Common myeloid progenitor, CD34-positive (primary cell): ENCODE data around the gene HPGD.

Experiments
- CTCF ChIA-PET: fragments of 350-600 bp; sonication (Branson Sonifier 250); formaldehyde crosslinking; loops from one replicate; lab custom pipeline; 2021; ENCODE audit warnings: antibody characterized with exemption; lab: Charles Lee
- POLR2A ChIA-PET: fragments of 350-600 bp; sonication (Branson Sonifier 250); formaldehyde crosslinking; loops from one replicate; lab custom pipeline; 2021; ENCODE audit warnings: antibody characterized with exemption; lab: Charles Lee
- DNase-seq, 3 donors: peaks; one replicate each; pipeline versions ENCODE4 v3.0.0 to v3.0.0-alpha.2; 2013
- H3K27ac ChIP-seq, 2 experiments: 1 replicate in 1 of 2; 2 replicates in 1 of 2; pipeline ENCODE4 v1.7.0; 2013; ENCODE audit warnings: inconsistent platforms in 2 of 2, low read length in 2 of 2, mild to moderate bottlenecking in 2 of 2, low read depth in 1 of 2, moderate library complexity in 1 of 2; ENCODE audit not compliant: severe bottlenecking in 2 of 2, insufficient read depth in 1 of 2, poor library complexity in 1 of 2
- H3K27me3 ChIP-seq, 5 experiments: replicated peaks in 2 of 5; 1 replicate in 3 of 5; 2 replicates in 2 of 5; pipeline versions ENCODE4 v1.6.1 to v1.7.0; 2013; ENCODE audit warnings: low read length in 4 of 5, mild to moderate bottlenecking in 2 of 5, moderate library complexity in 2 of 5, inconsistent platforms in 1 of 5; ENCODE audit not compliant: insufficient read depth in 5 of 5, control insufficient read depth in 4 of 5
- H3K36me3 ChIP-seq, 4 experiments: 1 replicate in 2 of 4; 2 replicates in 2 of 4; pipeline versions ENCODE4 v1.6.1 to v1.7.0; 2013; ENCODE audit warnings: low read length in 3 of 4, control low read depth in 1 of 4, mild to moderate bottlenecking in 1 of 4; ENCODE audit not compliant: control insufficient read depth in 4 of 4, insufficient read depth in 4 of 4
- H3K4me1 ChIP-seq, 4 experiments: 1 replicate in 3 of 4; 2 replicates in 1 of 4; pipeline versions ENCODE4 v1.6.1 to v1.7.1; 2013; ENCODE audit warnings: low read length in 3 of 4, mild to moderate bottlenecking in 3 of 4, control low read depth in 1 of 4, inconsistent platforms in 1 of 4, moderate library complexity in 1 of 4; ENCODE audit not compliant: control insufficient read depth in 4 of 4, insufficient read depth in 4 of 4; ENCODE audit errors: control extremely low read depth in 1 of 4
- H3K4me3 ChIP-seq, 7 experiments: 1 replicate in 4 of 7; 2 replicates in 3 of 7; pipeline versions ENCODE4 v1.5.1 to v1.7.0; 2013; ENCODE audit warnings: mild to moderate bottlenecking in 7 of 7, low read length in 6 of 7, moderate library complexity in 6 of 7, inconsistent platforms in 2 of 7, low read depth in 2 of 7, control low read depth in 1 of 7; ENCODE audit not compliant: insufficient read depth in 4 of 7, control insufficient read depth in 1 of 7; ENCODE audit errors: extremely low read depth in 1 of 7
- H3K9me3 ChIP-seq, 5 experiments: 1 replicate in 4 of 5; 2 replicates in 1 of 5; pipeline versions ENCODE4 v1.6.1 to v1.7.1; 2013; ENCODE audit warnings: low read length in 4 of 5, mild to moderate bottlenecking in 2 of 5, inconsistent platforms in 1 of 5, low read depth in 1 of 5, moderate library complexity in 1 of 5; ENCODE audit not compliant: control insufficient read depth in 4 of 5, insufficient read depth in 2 of 5; ENCODE audit errors: control extremely low read depth in 1 of 5
- WGBS: methylation state at CpG from one replicate; pipeline ENCODE4 v1.1.5; 2013; ENCODE audit not compliant: insufficient coverage; 5-methylcytosine and 5-hydroxymethylcytosine counted together

HPGD gene

GRCh38 chr4:174461466-174462106 is 60.7 kb downstream of the HPGD start:
- peaks cover 0 to 3% (median 2%) of the 10 kb centered on the region in 5 experiments for H3K9me3 ChIP-seq
- POLR2A ChIA-PET, result no interaction called here
- CTCF ChIA-PET, result no interaction called here

GRCh38 chr4:174460684-174461083 is 61.6 kb downstream of the HPGD start:
- Histone ChIP-seq H3K4me1 (no peaks in the 10 kb centered on the region), H3K4me3 (no peak overlapping the region), H3K27me3 (no peaks in the 10 kb centered on the region), H3K36me3 (no peaks in the 10 kb centered on the region), H3K27ac (no peak overlapping the region), H3K9me3 (peaks cover 0 to 3% (median 2%) of the 10 kb centered on the region in 5 experiments)
- no CpG with 5 or more reads among the region's 1 CpG for WGBS
- no peak for DNase-seq
- POLR2A ChIA-PET, result no interaction called here
- CTCF ChIA-PET, result no interaction called here

More at GRCh38 chr4:174461466-174462106, 60.7 kb downstream of the HPGD start:
- H3K27me3 ChIP-seq, result no peaks in the 10 kb centered on the region
- DNase-seq, result no peak
- H3K4me3 ChIP-seq, result no peak overlapping the region
- no peaks in the 10 kb centered on the region for H3K4me1 ChIP-seq
- H3K27ac ChIP-seq, result no peak overlapping the region
- no peaks in the 10 kb centered on the region for H3K36me3 ChIP-seq
- no CpG with 5 or more reads among the region's 3 CpGs for WGBS

- no peak overlapping the region for H3K27ac ChIP-seq
- CTCF ChIA-PET, result interaction anchor here (1.4 to 1.5 kb wide), 2 partner anchors 9 to 12 kb away, joined by 3 read pairs; no protein-coding TSS in a partner anchor
- POLR2A ChIA-PET, result interaction anchor here (0.6 kb wide), 1 partner anchor 84 kb away, joined by 3 read pairs; no protein-coding TSS in a partner anchor
- H3K4me1 ChIP-seq, result no peaks in the 10 kb centered on the region
- WGBS, result 95% methylated on average over 6 of the region's 6 CpGs
- H3K27me3 ChIP-seq, result no peaks in the 10 kb centered on the region
- no peak for DNase-seq
- no peaks in the 10 kb centered on the region for H3K9me3 ChIP-seq
- H3K4me3 ChIP-seq, result no peak overlapping the region
- H3K36me3 ChIP-seq, result no peaks in the 10 kb centered on the region
These were observed 64.8 kb downstream of the HPGD start for GRCh38 chr4:174457468-174457867.

DNA sequence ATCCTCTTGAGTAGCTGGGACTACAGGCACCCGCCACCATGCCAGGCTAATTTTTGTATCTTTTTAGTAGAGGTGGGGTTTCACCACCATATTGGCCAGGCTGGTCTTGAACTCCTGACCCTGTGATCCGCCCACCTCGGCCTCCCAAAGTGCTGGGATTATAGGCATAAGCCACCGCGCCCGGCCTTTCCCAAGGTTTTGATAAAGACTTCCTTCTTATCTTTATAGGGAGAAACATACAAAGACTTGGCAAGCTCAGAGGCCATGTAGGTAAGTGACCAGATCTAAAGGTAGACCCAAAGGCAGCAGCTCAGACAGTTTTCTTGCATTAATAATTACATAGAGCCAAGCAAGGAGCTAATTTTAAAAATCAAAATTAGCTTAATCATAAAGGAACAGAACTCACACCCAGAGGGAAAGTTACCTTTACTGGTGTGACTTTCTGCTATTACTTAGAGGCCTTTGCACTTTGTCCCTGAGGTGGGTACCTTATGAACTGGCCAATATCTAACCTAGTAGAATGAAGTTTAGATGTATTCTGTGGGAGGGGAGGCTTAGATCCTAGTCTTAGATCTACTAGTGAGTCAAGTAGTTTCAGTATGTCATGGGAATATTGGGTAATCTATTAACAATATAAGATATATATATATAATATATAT is 67.3 kb downstream of the HPGD start:
- ChIA-PET POLR2A (no interaction called here), CTCF (interaction anchor here (0.7 to 1.1 kb wide), 2 partner anchors 12 to 177 kb away, joined by 3 to 4 read pairs; no protein-coding TSS in a partner anchor)

DNA sequence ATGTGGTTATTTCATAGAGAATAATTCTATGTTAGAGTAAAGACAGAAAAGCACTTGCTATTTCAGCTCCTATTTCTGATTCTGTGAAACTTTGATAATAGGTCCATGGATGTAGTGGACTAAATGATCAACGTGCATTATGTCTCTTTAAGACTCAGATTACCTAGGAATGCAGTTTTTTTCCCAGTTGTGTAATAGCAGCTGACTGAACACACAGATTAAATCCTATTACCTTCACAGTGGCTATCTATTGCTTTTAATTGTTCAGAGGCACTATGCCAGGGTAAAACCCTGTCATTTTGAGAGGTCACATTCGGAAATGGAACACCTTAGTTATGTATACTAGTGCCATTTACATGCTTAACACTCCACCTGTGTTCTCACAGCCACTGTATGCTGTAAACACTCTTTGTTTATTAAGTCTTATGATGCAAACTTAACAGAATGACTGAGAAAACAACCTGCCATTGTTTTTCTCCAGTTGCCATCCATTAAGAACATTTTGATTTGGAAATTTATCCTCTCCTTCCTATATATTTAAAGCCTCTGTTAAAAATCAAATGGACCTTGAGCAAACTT is 70.5 kb downstream of the HPGD start:
- no peaks in the 10 kb centered on the region for H3K4me1 ChIP-seq
- H3K4me3 ChIP-seq, result no peak overlapping the region
- no peak overlapping the region for H3K27ac ChIP-seq
- CTCF ChIA-PET, result no interaction called here
- no peaks in the 10 kb centered on the region for H3K27me3 ChIP-seq
- no peaks in the 10 kb centered on the region for H3K9me3 ChIP-seq
- POLR2A ChIA-PET, result no interaction called here
- no peak for DNase-seq
- WGBS, result no CpG with 5 or more reads among the region's 2 CpGs
- no peaks in the 10 kb centered on the region for H3K36me3 ChIP-seq

More for the DNA sequence above, 67.3 kb downstream of the HPGD start:
- no CpG with 5 or more reads among the region's 6 CpGs for WGBS
- Histone ChIP-seq H3K9me3 (no peaks in the 10 kb centered on the region), H3K4me1 (no peaks in the 10 kb centered on the region), H3K36me3 (no peaks in the 10 kb centered on the region), H3K27ac (no peak overlapping the region), H3K27me3 (no peaks in the 10 kb centered on the region), H3K4me3 (no peak overlapping the region)
- no peak for DNase-seq

DNA sequence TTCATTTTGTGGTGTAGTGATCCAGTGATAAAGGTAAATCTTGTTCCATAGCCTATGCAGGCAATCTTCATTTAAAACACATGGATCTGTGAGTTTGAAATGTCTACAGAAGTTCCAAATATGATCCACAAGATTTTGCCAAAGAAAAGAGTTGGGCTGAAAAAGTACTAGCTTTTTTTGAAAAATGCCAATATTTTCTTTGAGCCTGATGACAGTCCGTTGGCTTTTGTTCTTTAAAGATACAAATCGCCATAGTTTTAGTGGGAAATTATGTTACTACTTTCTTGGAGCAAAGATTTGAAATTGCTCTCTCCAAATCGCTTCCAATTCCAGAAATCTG is 71.5 kb downstream of the HPGD start:
- POLR2A ChIA-PET, result no interaction called here
- no peak overlapping the region for H3K27ac ChIP-seq
- WGBS, result 100% methylated on average over 2 of the region's 3 CpGs
- H3K4me1 ChIP-seq, result no peaks in the 10 kb centered on the region
- DNase-seq, result no peak
- H3K36me3 ChIP-seq, result no peaks in the 10 kb centered on the region
- H3K4me3 ChIP-seq, result no peak overlapping the region
- CTCF ChIA-PET, result no interaction called here
- H3K27me3 ChIP-seq, result no peaks in the 10 kb centered on the region
- H3K9me3 ChIP-seq, result no peaks in the 10 kb centered on the region
